ENCODE results near the gene HAND2.

- no peak for TF ChIP-seq POLR2A (IDR thresholded peaks at IDR 0.05; ENCODE audit: low read depth, low read length)
- TF ChIP-seq POLR2AphosphoS5 (IDR thresholded peaks at IDR 0.05; ENCODE audit: low read depth, low read length) = no peak
- no peak for TF ChIP-seq TAF1 (IDR thresholded peaks at IDR 0.05; ENCODE audit: low read depth, low read length)
Observed at GRCh38 chr4:173532725-173533511, 2.9 kb upstream of the HAND2 start.
